Measurements from ENCODE around the gene C1orf159.

C1orf159 gene

DNA sequence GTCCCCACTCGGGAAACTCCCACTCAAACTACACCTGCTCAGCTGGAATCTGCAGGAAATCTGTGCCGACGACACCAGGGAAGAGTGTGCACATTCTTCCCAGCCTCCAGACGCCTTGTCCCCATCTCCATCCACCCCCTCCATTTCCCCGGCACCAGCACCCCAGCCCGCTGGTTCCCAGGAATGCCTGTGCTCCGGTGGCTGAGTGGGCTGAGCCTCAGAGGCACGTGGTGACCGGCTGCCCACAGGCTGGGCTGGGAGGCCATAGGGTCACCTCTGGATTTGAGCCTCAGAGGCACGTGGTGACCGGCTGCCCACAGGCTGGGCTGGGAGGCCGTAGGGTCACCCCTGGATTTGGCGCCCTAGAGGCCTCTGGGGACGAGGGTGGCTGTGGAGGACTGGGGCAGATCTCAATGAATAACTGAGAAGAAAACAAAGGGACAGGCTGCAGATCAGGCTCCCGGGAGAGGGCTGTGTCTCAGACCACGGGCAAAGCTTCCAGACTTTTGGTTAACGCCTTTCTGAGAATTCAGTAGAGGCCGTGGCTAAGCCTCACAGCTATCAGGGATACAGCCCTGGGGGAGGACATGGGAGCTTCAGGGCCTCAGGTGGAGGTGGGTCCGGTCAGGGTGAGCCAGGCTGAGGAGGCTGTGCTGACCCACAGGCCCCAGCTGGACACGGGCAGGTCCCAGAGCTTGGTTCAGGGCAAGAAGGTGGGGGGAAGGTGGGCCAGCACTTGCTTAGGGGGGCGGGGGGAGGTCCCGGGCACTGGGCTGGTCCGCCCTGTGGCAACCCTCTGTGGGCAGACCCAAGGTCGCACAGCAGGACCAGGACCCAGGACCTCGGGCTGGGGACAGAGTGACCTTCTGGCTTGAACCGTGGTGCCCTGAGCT is 40.5 kb upstream of the C1orf159 start:
- TF ChIP-seq GATA2 (IDR thresholded peaks at IDR 0.05; ENCODE audit: low read depth, low read length), result no peak
- TF ChIP-seq GATA3 (IDR thresholded peaks at IDR 0.05; ENCODE audit: low read depth, low read length), result no peak

DNA sequence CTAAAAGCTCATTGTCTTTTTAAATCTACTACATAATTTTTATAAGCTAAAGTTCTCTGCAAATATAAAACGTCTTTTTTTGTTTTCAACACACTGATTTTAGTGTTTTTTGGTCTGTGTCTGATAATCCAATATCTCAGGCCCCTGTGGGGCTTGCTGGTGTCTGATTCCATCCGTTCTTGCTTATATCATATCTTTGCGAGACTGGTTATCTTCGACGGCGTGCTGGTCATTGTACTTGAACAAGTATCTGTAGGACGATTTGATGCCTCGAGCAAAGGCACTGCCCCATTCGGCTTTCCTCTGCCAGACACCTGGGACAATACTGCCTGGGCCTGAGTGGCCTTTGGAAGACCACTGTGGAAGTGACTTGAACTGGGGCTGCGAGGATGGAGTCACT is 39.4 kb upstream of the C1orf159 start:
- TF ChIP-seq GATA3 (IDR thresholded peaks at IDR 0.05; ENCODE audit: low read depth, low read length) (no peak), GATA2 (IDR thresholded peaks at IDR 0.05; ENCODE audit: low read depth, low read length) (no peak)

DNA sequence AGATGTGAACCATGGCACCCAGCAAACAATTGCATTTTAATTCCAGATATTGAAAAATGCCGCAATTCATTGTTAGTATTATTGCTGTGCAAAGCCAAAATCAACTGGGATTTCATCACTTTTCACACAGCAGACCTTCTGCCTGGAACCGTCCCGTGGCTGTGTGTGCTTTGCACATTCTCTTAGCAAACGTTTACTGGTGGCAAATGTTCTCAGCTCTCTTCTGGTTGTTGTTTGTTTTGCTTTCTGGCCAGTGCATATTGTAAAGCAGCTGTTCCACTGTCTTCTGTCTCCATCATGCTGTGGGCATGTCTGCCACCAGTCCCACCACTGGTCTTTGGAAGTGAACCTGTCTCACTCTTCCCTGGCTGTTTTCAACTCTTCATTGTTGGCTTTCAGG is 38.0 kb upstream of the C1orf159 start:
- TF ChIP-seq GATA2 (IDR thresholded peaks at IDR 0.05; ENCODE audit: low read depth, low read length) (no peak), GATA3 (IDR thresholded peaks at IDR 0.05; ENCODE audit: low read depth, low read length) (no peak)

DNA sequence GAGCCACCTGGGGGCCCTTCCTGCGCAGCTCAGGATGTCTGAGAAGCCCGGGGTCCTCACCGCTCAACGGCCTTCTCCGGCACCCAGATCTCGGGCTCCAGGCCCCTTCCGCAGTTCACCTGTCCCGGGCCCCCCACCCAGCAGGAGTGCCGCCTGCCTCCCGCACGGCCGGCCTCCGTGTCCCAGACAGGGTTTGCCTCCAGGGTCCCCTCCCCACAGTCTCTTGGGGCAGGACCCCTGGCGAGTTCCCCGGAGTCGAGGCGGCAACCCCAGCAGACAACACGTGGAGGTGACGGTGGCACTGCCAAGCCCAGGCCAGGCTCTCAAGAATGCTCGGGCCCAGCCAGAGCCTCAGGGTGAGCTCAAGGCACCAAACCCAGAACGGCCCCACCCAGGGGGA is 35.4 kb upstream of the C1orf159 start:
- no peak for TF ChIP-seq GATA3 (IDR thresholded peaks at IDR 0.05; ENCODE audit: low read depth, low read length)

DNA sequence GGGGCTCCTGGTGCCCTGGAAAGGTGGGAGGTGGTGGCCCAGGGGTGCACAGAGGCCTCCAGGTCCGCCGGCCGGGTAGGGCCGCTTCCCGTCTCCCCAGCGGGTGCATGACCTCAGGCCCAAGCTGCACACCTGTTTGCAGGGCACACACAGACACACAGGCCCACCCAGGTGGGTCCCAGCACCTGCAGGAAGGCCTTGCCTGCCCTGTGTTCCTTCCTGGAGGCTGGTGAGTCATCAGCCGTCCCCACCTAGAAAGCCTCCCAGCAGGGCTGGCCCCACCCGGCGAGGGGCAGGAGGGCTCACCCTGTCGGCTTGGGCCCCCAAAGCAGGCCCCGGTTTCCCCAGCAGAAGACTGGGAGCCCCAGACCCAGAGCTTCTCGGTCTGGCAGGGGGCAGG is 34.2 kb upstream of the C1orf159 start:
- no peak for TF ChIP-seq GATA3 (IDR thresholded peaks at IDR 0.05; ENCODE audit: low read depth, low read length)
- no peak for TF ChIP-seq GATA2 (IDR thresholded peaks at IDR 0.05; ENCODE audit: low read depth, low read length)

DNA sequence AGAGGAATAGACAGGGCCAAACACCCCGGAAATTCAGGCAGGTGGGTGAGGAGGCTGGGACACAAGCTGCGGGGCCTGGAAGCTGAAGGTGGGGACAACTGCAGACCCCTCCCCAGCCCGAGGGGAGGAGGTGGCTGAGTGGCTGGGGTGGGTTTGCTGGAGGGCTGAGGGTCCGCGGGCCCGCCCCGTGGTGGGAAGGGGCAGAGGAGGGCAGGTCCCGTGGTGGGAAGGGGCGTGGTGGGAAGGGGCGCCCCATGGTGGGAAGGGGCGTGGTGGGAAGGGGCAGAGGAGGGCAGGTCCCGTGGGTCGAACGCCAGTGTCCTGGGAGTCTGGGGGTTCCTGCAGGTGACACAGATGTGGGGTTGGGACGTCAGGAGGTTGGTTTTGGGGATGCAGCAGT is 33.5 kb upstream of the C1orf159 start:
- no peak for TF ChIP-seq GATA2 (IDR thresholded peaks at IDR 0.05; ENCODE audit: low read depth, low read length)
- no peak for TF ChIP-seq GATA3 (IDR thresholded peaks at IDR 0.05; ENCODE audit: low read depth, low read length)

DNA sequence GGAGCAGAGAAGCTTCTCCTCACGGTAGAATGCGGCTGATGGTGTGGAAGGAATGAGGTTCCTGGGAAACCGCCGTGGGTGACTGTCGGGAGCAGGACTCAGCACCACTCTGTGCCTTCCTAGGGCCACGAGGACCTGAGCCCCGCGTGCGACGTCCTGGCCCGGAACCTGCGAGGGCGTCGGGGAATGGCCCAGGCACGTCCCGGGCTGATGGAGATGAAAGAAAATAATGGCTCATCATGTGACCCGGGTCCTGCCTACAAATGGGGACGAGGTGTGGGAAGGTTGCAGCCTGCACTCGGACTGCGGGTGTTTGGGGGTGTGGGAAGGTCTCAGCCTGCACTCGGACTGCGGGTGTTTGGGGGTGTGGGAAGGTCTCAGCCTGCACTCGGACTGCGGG is 32.7 kb upstream of the C1orf159 start:
- TF ChIP-seq GATA3 (IDR thresholded peaks at IDR 0.05; ENCODE audit: low read depth, low read length) (no peak), GATA2 (IDR thresholded peaks at IDR 0.05; ENCODE audit: low read depth, low read length) (no peak)

DNA sequence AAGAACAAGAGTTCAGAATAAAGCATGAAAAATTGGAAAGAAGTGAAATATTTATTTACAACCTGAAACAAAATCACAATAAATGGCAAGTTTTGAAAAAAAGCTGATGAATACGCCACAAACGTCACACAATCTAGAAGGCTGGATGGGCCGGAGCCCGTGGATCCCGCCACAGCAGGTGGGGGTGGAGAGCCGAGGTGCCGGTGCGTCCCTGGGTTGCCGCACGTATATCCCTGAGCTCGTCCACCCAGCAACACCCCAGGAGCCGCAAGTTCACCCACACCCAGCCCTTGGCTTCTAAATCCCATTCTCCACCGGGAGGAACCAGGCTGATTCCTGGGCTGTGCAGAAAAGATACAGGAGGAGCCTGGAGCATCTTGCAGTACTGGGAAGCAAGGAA is 32.2 kb upstream of the C1orf159 start:
- TF ChIP-seq GATA3 (IDR thresholded peaks at IDR 0.05; ENCODE audit: low read depth, low read length), result no peak
- TF ChIP-seq GATA2 (IDR thresholded peaks at IDR 0.05; ENCODE audit: low read depth, low read length), result no peak

DNA sequence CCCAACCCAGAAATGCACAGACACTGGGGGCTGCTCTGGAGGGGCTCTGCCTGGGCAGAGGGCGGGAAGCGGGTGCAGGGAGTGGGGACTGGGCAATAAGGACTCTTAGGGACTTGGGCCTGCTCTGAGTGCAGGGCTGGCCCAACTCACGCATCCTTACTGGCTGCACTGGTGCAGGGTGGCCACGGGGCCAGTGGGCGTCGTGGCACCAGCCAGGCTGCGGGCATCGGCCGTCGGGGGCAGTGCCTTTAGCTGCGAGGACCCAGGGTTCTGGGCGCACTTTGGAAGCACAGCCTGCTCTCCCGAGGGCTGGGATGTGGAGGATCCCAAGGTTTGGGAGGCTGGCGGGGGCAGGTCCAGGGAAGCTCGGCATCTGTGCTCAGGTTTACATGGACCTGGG is 30.7 kb upstream of the C1orf159 start:
- TF ChIP-seq GATA2 (IDR thresholded peaks at IDR 0.05; ENCODE audit: low read depth, low read length) (no peak), GATA3 (IDR thresholded peaks at IDR 0.05; ENCODE audit: low read depth, low read length) (no peak)

DNA sequence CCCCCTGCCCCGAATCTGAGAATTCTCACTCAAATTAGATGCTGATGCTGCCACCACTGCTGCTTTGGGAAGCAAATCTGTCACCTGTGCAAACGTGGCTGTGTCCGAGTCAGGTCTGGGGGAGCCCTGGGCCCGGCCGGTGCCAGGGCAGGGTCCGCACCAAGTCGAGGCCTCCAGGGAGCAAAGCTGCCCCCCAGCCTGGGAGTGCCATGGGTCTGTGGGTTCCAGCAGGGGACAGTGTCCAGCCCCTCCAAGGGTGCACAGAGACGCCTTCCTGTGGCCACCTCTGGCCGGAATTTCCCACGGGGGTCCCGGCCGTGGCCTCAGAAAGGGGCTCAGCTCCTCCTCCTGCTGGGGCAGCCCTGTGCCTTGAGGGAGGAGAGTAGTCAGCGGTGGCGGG is 30.1 kb upstream of the C1orf159 start:
- TF ChIP-seq GATA3 (IDR thresholded peaks at IDR 0.05; ENCODE audit: low read depth, low read length), result no peak
- no peak for TF ChIP-seq GATA2 (IDR thresholded peaks at IDR 0.05; ENCODE audit: low read depth, low read length)

DNA sequence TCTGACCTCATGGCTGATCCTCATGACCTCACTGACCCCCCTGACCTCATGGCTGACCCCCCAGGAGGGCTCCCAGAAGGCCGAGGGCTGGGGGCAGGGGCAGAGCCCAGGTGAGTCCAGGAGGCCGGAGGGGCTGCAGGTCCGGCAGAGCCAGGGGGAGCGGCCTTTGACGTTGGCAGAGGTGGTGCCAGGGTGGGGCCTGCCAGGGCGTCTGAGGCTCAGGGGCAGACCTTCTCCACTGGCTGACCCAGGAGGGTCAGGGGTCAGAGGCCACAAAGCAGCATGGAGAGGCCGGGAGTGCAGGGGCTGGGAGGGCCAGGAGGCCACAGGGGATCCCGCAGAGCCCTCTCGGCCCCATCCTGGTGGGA is 29.6 kb upstream of the C1orf159 start:
- no peak for TF ChIP-seq GATA2 (IDR thresholded peaks at IDR 0.05; ENCODE audit: low read depth, low read length)

DNA sequence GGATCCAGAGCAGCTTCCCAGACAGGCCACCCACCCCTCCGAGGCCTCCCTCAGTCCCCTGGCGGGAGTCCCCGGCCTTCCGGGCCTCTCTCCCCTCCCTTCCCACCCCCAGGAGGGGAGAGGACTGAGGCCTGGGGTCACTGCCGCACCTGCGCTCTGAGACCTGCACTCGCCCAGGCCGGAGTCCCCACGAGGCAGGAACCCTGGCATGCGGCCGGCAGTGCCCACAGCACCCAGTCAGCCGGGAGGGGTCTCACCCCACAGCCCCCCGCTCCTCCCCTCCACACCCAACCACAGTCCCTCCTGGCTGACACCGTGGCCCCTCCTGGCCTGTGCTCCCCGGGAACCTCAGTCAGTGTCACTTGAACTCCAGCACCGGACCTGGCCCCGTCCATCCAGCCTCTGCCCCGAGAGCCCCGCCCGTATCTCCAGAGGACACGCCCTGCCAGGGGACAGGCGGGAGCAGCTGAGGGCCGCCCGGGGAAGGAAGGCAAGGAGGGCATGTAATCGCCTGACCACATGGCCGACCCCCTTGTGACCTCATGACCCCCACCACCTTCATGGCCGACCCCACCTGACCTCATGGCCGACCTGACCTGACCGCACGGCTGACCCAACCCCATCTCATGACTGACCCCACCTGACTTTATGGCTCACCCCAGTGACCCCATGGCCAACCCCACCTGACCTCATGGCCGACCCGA is 29.1 kb upstream of the C1orf159 start:
- TF ChIP-seq GATA2 (IDR thresholded peaks at IDR 0.05; ENCODE audit: low read depth, low read length) (no peak), GATA3 (IDR thresholded peaks at IDR 0.05; ENCODE audit: low read depth, low read length) (no peak)

DNA sequence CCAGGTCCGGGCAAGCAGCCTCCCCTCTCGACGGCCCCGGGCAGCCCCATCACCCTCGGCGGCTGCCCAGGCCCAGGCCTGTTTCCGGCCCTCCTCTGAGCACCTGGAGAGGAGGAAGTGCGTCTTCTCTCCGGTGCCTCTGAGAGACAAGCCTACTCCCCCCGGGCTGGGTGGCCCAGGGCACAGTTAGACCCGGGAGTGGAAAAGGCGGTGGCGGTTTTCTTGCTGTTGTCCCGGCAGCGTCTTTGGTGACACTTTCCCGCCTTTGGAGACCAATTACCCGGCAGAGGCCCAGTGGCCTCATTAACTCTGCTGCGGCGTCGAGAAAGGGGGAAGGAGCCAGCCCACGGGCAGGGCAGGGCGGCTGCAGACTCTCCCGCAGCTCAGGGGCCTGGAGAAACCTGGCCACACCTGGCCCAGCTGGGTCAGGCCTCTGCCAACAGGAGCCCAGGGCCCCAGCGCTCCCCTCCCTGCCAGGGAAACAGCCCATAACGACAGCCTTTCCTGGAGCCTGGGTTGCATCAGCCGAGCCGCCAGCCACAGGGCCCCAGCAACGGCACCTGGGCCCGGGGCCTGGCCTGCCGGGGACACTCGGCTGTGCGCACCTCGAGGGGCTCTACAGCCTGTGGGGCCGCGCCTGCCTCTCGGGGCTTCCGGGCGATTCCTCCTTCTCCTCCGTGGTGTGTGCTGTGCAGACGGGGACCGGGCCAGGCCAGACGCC is 28.4 kb upstream of the C1orf159 start:
- no peak for TF ChIP-seq GATA2 (IDR thresholded peaks at IDR 0.05; ENCODE audit: low read depth, low read length)
- no peak for TF ChIP-seq GATA3 (IDR thresholded peaks at IDR 0.05; ENCODE audit: low read depth, low read length)

DNA sequence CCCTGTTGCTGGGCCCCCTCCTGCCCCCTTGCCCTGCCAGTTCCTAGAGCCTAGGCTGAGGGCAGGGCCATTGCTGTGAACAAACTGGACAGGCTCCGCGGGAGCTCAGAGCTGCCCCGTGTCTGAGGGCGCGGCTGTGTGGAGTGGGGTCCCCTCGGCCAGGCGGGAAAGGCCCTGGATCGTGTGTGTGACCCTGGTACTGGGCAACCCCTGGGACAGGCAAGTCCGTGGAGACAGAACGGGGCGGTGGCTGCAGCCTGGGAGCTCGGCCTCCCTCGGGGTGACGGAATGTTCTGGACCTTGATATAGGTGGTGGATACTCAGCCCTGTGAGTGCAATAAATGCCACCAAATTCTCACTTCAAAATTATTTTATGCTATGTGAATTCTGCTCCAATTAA is 27.7 kb upstream of the C1orf159 start:
- TF ChIP-seq GATA3 (IDR thresholded peaks at IDR 0.05; ENCODE audit: low read depth, low read length), result no peak
- TF ChIP-seq GATA2 (IDR thresholded peaks at IDR 0.05; ENCODE audit: low read depth, low read length), result no peak

DNA sequence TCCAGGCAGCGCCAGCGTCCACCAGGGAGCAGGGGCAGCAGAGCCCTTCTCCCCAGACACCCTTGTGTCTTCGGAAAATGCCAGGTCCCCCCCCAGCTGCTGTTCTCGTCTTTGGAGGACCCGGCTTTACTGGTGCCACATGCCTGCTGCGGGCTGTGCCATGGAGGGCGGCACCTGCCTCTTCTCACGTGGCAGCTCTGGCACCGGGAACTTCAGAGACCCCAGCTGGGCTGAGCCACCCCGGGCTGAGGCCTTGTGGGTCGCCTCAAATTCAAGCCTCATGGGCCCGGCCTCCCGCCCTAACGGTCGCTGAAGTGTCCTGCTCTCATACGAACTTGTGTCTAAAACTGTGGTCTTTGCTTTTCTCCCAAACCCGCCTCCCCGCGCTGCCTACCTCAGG is 27.0 kb upstream of the C1orf159 start:
- TF ChIP-seq GATA2 (IDR thresholded peaks at IDR 0.05; ENCODE audit: low read depth, low read length) (no peak), GATA3 (IDR thresholded peaks at IDR 0.05; ENCODE audit: low read depth, low read length) (no peak)

Measured in SH-SY5Y (cell line).